Mesodermal cell (in vitro differentiated cells): ENCODE data around the gene KIFC1.

Experiments used
- H3K27ac ChIP-seq: 2 replicates; pipeline ENCODE4 v1.7.0; 2013; ENCODE audit warnings: mild to moderate bottlenecking, low read depth, low read length, moderate library complexity; ENCODE audit not compliant: severe bottlenecking
- H3K36me3 ChIP-seq: 2 replicates; pipeline ENCODE4 v1.7.1; 2013; ENCODE audit warnings: mild to moderate bottlenecking, low read length, moderate library complexity; ENCODE audit not compliant: control insufficient read depth, insufficient read depth
- H3K4me1 ChIP-seq: one replicate; pipeline ENCODE4 v1.7.1; 2013; ENCODE audit warnings: mild to moderate bottlenecking, low read length; ENCODE audit not compliant: insufficient read depth, control insufficient read depth, poor library complexity, severe bottlenecking
- H3K4me3 ChIP-seq: 2 replicates; pipeline ENCODE4 v1.7.0; 2013; ENCODE audit warnings: low read length, control low read depth, mild to moderate bottlenecking; ENCODE audit not compliant: insufficient read depth, poor library complexity, severe bottlenecking; ENCODE audit errors: extremely low read depth
- H3K9me3 ChIP-seq: 2 replicates; pipeline ENCODE4 v1.7.1; 2013; ENCODE audit warnings: mild to moderate bottlenecking, low read length, moderate library complexity; ENCODE audit not compliant: control insufficient read depth
- WGBS, 2 experiments: methylation state at CpG; one replicate each; pipeline ENCODE4 v1.1.5; 2013; ENCODE audit warnings: missing lambda C conversion rate in 2 of 2; ENCODE audit not compliant: insufficient coverage in 2 of 2; 5-methylcytosine and 5-hydroxymethylcytosine counted together

KIFC1 gene

DNA sequence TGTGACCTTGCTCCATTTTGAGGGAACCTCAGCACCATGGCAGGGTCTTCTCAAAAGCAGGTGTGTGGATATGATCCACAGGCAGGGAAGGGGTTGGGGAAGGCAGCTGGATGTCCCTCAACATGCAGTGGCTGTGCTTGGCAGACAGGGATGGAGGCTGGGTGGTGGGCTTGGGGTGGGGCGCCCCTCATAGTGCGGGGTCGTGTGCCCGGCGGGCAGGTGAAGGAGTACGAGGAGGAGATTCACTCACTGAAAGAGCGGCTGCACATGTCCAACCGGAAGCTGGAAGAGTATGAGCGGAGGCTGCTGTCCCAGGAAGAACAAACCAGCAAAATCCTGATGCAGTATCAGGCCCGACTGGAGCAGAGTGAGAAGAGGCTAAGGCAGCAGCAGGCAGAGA, 54.7 kb downstream of the KIFC1 start:
- H3K4me1 ChIP-seq, result no peaks in the 10 kb centered on the region
- no peaks in the 10 kb centered on the region for H3K9me3 ChIP-seq
- H3K27ac ChIP-seq, result no peak overlapping the region
- H3K4me3 ChIP-seq, result no peak overlapping the region
- WGBS, 2 experiments, result 96 to 97% methylated on average over 9 to 10 of the region's 10 CpGs
- peaks cover 88% of the 10 kb centered on the region for H3K36me3 ChIP-seq

GRCh38 chr6:33450434-33450833, 58.8 kb downstream of the KIFC1 start:
- H3K36me3 ChIP-seq, result peaks cover 53% of the 10 kb centered on the region
- no peak overlapping the region for H3K4me3 ChIP-seq
- WGBS, 2 experiments, result 86 to 100% methylated on average over 1 of the region's 3 CpGs
- H3K27ac ChIP-seq, result no peak overlapping the region
- H3K9me3 ChIP-seq, result no peaks in the 10 kb centered on the region
- peaks cover 13% of the 10 kb centered on the region for H3K4me1 ChIP-seq

DNA sequence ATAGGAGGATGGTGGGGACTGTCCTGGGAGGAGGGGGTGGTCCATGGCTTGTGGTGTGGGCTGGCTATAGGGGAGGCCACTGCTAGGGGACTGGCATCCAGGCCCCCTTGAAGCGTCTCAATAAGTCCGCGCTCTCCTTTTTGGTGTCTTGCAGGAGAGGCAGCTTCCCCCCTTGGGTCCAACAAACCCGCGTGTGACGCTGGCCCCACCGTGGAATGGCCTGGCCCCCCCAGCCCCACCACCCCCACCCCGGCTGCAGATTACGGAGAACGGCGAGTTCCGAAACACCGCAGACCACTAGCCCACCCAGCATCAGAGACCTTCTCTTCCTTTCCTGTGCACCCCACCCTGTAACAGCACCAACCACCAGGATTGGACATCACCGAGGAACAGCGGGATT, 60.0 kb downstream of the KIFC1 start:
- Histone ChIP-seq H3K27ac (no peak overlapping the region), H3K4me1 (peaks cover 15% of the 10 kb centered on the region), H3K9me3 (no peaks in the 10 kb centered on the region), H3K4me3 (no peak overlapping the region), H3K36me3 (peaks cover 53% of the 10 kb centered on the region)
- 81 to 96% methylated on average over 2 to 4 of the region's 15 CpGs for WGBS, 2 experiments

DNA sequence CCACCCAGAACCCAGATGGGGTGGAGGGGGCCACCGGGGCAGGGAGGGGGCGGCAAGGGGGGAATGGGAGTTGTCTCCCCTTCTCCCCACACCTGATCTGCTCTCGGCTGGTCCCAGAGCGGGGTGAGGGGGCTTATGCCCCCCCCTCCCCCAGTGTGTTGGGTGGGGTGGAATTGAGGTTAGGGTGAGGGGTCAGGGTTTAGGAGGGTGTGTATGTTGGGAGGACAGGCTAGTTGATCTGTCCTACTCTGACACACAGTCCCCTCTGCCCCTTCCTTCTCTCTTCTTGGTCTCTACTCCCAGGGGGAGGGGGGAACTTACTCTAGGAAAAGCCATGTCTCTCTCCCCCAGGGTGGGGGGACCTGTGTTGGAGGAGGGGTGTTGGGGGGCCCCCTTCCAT, 60.9 kb downstream of the KIFC1 start:
- Histone ChIP-seq H3K27ac (no peak overlapping the region), H3K36me3 (peaks cover 53% of the 10 kb centered on the region), H3K4me3 (no peak overlapping the region), H3K9me3 (no peaks in the 10 kb centered on the region), H3K4me1 (peaks cover 15% of the 10 kb centered on the region)
- no CpG with 5 or more reads among the region's 4 CpGs for WGBS, 2 experiments

DNA sequence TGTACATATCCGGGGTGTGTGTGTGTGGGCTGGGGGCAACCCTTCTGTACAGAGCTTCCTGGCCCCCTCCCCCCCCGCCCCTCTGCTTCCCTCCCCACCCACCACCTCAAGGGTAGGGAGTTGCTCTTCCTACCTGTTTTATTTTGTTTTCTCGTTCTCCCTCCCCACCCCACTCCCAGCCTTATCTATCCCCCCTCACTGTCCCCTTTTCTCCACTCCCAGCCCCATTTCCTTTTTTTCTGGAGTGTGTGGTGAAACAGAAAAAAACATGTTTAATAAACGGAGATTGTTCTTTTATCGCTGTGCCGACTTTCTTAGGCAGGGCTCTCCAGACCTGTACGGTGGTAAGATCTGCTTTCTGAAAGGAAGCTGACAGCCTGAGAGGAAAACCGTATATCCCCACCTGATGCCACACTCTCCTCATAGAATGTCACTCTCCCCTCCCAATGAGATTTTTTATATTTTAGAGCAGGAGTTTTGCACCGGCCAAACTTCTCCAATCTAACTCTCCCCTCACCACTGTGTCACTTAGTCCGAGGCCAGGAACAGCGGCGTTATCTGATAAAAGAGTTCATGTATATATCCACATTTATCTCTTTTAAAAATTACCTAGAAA, 61.9 kb downstream of the KIFC1 start:
- Histone ChIP-seq H3K4me3 (peak overlapping the region; percentile 63), H3K36me3 (peaks cover 43% of the 10 kb centered on the region), H3K4me1 (peaks cover 15% of the 10 kb centered on the region), H3K9me3 (no peaks in the 10 kb centered on the region), H3K27ac (no peak overlapping the region)
- 53 to 68% methylated on average over 4 of the region's 12 CpGs for WGBS, 2 experiments

DNA sequence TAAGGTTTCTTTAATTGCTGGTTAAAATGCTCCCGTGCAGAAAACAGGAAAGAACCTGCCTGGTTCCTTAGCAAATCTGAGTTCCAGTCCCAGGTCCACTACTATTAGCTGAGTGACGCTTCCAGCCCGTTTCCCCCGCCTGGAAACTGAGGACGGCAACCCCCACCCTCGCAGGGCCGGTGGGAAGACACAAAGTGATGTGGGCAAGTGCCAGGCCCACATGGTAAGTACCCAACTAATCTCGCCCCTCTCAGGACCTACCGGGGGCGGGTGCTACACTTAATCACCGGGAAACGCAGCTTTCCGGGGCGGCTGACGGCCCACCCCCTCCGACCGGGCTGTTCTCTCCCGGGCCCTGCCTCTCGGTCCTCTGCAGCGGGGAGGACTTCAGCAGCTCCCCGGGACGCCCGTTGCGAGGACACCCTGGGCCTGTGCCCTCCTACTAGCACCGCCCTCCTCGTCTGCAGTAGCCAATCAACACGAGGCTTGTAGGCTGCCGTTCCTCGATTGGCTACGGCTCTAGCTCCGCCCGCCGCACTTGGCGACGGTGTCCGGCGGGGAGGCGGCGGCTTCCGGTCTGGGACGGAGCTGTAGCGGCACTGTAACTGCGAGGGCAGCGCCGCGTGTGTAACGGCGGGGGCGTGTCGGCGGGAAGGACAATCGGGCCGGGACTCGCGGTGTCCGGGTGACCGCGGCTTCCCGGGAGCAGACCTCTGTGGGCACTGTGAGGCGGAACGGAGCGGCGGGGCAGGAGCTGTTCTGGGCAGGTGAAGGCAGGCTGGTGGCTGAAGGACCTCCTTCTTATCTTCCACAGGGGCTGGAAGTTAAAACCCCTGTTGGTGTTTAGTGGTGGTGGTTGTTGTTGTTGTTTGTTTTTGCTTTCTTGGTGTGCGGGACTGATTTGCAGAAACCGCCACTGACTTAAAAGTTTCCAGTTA, 62.7 kb downstream of the KIFC1 start, which contains the start of gene ZBTB9:
Gene ZBTB9 (plus strand): TSS at position 568 of the 938 bp plus-strand sequence. CDS start 525 bp downstream, outside the sequence.
- Histone ChIP-seq H3K4me1 (peaks cover 15% of the 10 kb centered on the region), H3K27ac (peak within 1 kb of the TSS; percentile 58), H3K36me3 (peaks cover 35% of the 10 kb centered on the region), H3K4me3 (peak within 1 kb of the TSS; percentile 63), H3K9me3 (no peaks in the 10 kb centered on the region)
- WGBS, 2 experiments, result 0 to 1% methylated on average over 45 to 58 of the region's 65 CpGs

GRCh38 chr6:33455051-33455450, 63.4 kb downstream of the KIFC1 start:
- peaks cover 30% of the 10 kb centered on the region for H3K36me3 ChIP-seq
- no peak overlapping the region for H3K27ac ChIP-seq
- peak overlapping the region; percentile 63 for H3K4me3 ChIP-seq
- WGBS, 2 experiments, result 60 to 62% methylated on average over 16 of the region's 16 CpGs
- no peaks in the 10 kb centered on the region for H3K9me3 ChIP-seq
- H3K4me1 ChIP-seq, result peaks cover 15% of the 10 kb centered on the region

GRCh38 chr6:33456156-33456555, 64.5 kb downstream of the KIFC1 start:
- no peak overlapping the region for H3K4me3 ChIP-seq
- H3K4me1 ChIP-seq, result peaks cover 15% of the 10 kb centered on the region
- no peak overlapping the region for H3K27ac ChIP-seq
- no peaks in the 10 kb centered on the region for H3K9me3 ChIP-seq
- H3K36me3 ChIP-seq, result peaks cover 25% of the 10 kb centered on the region
- 96 to 97% methylated on average over 12 of the region's 12 CpGs for WGBS, 2 experiments

DNA sequence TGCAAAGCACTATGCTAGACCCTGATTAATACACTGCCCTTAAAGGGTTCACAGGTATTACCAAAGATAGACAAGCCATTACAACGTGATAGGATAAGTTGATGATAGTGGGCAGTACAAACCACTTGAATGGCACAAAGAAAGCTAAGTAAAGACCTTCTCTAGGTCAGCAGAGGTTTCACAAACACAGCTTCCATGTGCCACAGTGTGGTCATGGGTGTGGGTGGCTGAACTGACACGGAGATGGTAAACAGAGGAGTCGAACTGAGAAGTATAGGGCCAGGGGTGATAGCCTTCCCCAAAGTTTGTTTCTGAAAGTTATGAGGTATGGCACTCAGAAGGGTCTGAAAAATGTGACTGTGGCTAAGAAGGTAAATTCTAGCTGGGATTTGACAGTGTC, 67.1 kb downstream of the KIFC1 start:
- peaks cover 25% of the 10 kb centered on the region for H3K36me3 ChIP-seq
- WGBS, 2 experiments, result 79 to 83% methylated on average over 1 to 2 of the region's 3 CpGs
- H3K4me3 ChIP-seq, result no peak overlapping the region
- no peaks in the 10 kb centered on the region for H3K9me3 ChIP-seq
- peaks cover 5% of the 10 kb centered on the region for H3K4me1 ChIP-seq
- H3K27ac ChIP-seq, result no peak overlapping the region

DNA sequence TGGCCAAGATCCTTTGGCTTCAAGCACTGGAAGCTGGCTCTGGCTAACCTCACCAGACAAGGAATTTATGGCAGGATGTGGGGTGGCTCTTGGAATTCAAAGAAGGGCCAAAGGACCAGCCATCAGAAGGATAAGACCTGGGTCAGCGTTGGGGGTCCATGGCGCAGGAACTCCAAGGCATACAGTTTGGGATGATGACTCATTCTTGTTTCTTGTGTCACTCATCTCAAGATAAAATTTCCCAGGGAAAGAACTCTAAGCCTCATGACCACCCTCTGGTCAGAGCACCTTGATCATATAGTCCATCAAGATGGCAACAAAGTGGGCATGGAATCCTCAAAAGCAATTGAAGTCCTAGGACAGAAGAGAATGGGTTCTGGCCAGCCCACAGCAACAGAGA, 67.6 kb downstream of the KIFC1 start:
- Histone ChIP-seq H3K9me3 (no peaks in the 10 kb centered on the region), H3K27ac (no peak overlapping the region), H3K4me1 (peaks cover 5% of the 10 kb centered on the region), H3K4me3 (no peak overlapping the region), H3K36me3 (peaks cover 25% of the 10 kb centered on the region)
- 82 to 86% methylated on average over 2 of the region's 2 CpGs for WGBS, 2 experiments
